Activated CD4-positive, alpha-beta T cell treated with anti-CD3 and anti-CD28 coated beads for 48 hours (primary cell): ENCODE measurements around the gene TMEM250.

Source experiments
- DNase-seq: peaks from one replicate; pipeline ENCODE4 v3.0.0-alpha.2; 2020

Gene TMEM250

DNA sequence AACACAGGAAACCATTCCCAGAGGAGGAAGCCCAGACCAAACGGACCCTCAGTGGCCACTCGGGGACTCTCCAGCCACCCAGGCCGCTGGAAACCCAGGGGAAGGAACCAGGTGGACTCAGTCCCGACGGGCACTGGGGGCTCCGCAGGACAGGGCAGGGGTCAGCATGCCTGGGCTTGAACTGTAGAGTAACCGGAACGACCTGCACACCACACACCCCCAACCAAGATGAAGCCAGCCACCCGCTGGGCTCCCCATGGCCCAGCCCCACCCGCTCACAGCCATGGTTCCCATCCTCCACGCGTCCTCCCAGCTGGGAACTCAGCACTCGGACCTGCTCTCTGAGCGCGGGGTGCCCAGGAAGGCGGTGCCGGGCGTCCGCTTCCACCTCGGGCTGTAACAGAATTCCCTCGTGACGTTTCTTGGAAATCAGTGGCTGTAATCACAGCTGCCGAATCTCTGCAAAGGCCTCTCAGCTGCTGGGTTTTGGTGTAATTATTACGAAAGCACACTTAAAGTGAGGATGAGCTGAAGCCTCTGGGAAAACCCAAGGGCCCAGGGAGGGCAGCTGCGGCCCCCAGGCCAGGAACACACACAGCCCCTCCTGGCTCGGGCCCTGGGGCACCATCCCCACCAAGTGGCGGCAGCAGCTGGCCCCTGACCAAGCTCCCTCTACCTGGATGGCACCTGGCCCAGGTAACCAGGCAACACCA lies 37.4 kb downstream of the TMEM250 start:
- no peak for DNase-seq

- DNase-seq, result no peak
Measured at GRCh38 chr9:136080716-136081112, 38.0 kb downstream of the TMEM250 start.

DNA sequence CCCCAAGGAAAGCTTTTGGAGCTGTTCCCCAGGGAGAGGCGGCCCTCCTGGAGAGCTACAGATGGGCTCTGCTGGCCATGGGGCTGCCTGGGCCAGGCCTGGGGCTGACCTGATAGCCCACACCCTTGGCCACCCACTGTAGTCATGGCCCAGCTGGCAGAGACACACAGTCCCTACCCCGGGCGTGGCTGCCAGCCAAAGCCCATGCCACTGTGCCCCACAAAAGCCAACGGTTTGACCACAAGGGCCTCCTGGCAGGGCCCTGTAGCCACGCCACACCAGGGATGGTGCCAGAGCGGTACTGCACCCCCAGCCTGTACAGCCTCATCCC lies 38.8 kb downstream of the TMEM250 start:
- no peak for DNase-seq

- no peak for DNase-seq
Measured at GRCh38 chr9:136079211-136079915, 39.3 kb downstream of the TMEM250 start.

GRCh38 chr9:136078498-136079011 lies 40.1 kb downstream of the TMEM250 start:
- DNase-seq, result no peak

DNA sequence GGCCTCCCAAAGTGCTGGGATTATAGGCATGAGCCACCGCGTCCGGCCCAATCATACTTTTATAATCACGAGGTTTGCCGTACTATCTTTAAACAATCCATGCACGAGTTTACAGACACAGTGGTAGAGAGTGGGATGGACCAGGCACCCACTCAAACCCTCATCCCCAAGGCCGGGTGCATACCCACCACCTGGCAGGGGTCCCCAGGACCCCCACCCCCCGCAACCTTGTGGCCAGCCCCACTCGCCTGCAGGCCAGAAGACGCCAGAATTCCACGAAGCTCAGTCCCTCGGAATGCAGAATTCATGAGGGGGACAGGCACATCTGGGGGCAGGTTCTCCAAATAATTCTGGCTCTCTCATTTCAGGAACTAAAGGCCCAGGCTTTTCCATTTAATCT lies 40.7 kb downstream of the TMEM250 start:
- no peak for DNase-seq

- DNase-seq, result no peak
Measured at GRCh38 chr9:136077491-136077890, 41.2 kb downstream of the TMEM250 start.

DNA sequence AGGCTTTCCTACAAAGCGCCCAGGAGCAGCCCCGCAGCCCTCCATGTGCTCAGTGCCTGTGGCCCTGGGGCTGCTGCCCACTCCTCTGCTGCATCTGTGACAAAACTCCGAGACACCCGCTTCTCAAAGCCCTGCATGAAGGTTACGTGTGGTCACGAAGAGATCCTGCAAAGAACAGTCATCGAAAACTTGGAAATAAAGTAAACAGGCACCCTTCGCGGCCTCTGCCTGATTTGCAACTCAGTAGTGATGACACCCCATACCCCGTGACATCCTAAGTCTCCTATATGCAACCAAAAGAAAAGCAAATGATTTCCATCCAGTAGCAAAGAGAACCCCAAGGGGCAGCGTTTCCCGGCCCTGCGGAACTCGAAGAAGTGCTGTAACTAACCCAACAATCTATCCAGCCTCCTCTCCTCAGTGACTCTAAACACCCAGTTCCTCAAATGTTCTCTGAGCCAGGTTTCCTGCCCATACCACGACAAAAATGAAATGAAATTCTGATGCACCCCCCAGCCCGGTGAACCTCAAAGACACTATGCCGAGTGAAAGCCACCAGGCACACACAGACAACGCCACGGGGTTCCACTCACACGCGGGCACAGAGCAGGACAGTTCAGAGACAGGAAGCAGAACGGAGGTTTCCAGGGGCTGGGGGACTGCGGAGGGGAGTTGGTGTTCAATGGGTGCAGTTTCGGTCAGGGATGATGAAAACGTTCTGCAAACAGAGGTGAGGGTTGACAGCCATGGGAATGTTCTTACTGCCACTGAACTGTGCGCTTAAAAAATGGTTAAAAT lies 42.6 kb downstream of the TMEM250 start:
- no peak for DNase-seq

DNA sequence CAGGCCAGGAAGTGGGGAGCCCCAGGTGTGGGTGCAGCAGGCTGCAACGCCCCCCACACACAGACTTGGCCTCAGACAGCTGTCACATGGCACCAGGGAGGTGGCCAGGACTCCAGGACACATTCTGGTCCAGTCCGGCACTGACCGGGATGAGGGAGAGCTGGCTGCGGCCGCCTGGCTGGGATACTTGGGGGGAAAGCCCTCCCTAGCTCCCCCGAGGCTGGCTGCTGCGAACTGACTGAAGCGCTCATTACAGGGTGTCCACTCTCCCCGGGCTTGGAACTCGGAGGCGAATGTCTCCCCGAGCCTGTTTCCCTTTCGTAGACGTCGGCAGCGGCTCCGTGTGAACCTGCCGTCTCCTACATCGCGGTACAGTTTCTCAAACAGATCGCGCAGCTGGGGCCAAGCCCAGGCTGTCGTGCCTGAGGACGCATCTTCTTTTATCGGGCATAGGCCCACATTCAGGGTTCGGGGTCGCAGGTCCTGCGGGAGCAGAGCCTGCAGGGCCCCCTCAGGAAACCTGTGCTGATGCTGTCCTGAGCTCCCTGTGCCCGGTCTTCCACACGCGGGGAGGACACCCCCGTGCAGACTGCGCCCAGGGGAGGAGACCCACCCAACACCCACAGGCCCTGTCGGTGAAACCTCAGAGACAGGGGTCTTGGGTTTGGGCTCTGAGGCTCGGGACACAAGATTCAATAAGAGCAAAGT lies 43.4 kb downstream of the TMEM250 start:
- DNase-seq, result no peak

- DNase-seq, result no peak
Measured at GRCh38 chr9:136074706-136075105, 44.0 kb downstream of the TMEM250 start.
